HUES64 (cell line): ENCODE results near the gene LPXN.
A peak's percentile ranks its signal among the peaks of the same experiment; 100 is the strongest.

Experiments used
- H3K27ac ChIP-seq: 2 replicates; pipeline ENCODE4 v1.7.0; 2013; ENCODE audit warnings: low read depth, low read length, inconsistent platforms
- H3K27me3 ChIP-seq: 2 replicates; pipeline ENCODE4 v1.6.1; 2013; ENCODE audit warnings: mild to moderate bottlenecking, low read length; ENCODE audit not compliant: insufficient read depth
- H3K36me3 ChIP-seq: 2 replicates; pipeline ENCODE4 v1.6.1; 2013; ENCODE audit warnings: mild to moderate bottlenecking, low read length; ENCODE audit not compliant: insufficient read depth
- H3K4me1 ChIP-seq: 2 replicates; pipeline ENCODE4 v1.6.1; 2013; ENCODE audit warnings: mild to moderate bottlenecking, low read length, moderate library complexity; ENCODE audit not compliant: insufficient read depth
- H3K4me3 ChIP-seq: 2 replicates; pipeline ENCODE4 v1.5.1; 2013; ENCODE audit warnings: mild to moderate bottlenecking, low read length, moderate library complexity
- H3K9ac ChIP-seq: 2 replicates; pipeline ENCODE4 v1.6.1; 2013; ENCODE audit warnings: mild to moderate bottlenecking, low read depth, low read length
- H3K9me3 ChIP-seq: 2 replicates; pipeline ENCODE4 v1.6.1; 2013; ENCODE audit warnings: low read depth, low read length; ENCODE audit not compliant: insufficient read depth
- WGBS: fragments of 150-250, 120-280 bp; methylation state at CpG from one replicate; pipeline ENCODE4 v1.1.7; 2013; ENCODE audit warnings: missing lambda C conversion rate; 5-methylcytosine and 5-hydroxymethylcytosine counted together

Gene LPXN

DNA sequence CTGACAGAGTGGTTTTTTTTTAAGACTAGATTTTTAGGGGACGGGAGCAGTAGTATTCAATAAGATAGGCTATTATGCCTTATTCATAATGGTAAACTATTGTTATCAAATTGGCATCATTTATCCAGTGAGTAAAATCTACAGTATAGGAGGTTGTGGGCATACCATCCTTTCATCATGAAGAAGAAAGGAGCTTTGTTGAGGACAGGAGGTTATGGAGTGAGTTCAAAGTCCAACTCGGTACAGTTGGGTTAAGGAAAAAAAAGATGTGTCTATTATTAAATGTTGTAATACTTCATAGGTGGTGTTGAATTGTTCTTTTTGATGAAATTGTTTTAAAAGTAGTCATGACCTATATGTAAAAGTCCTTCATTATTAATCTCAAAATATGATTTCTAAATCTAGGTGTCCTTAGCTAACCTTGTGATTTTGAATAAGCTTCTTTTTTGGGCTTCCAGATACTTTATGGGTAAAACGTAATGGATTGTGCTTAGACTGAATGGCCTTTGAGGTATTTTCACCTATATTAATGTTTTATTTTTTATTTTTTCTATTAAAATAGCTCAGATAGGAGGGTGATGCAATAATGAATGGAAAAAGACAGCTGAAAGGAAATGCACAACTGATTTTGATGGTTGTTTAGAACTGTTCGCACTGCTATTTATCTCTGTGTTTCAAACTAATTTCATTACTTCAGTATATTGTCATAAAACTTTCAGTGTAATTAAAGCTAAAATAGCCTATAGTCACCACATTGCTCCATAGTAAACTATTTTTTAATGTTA lies 31.5 kb upstream of the LPXN start:
- peaks cover 32% of the 10 kb centered on the region for H3K36me3 ChIP-seq
- WGBS: 90% methylated on average over 4 of the region's 4 CpGs

DNA sequence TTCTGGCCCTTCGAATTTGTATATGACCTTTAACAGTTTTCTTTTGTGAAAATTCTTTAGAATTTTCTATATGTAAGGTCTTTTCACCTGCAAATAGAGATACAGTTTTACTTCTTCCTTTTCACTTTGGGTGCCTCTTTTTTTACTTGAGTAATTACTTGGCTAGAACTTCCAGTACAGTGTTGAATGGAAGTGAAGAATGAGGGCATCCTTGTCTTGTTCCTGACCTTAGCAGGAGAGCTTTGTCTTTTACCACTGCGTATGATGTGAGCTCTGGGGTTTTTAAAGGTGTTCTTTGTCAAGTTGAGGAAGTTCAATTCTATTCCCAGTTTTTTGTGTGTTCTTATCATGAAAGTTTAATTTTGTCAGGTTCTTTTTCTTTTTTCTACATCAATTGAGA lies 24.9 kb upstream of the LPXN start:
- Histone ChIP-seq H3K4me1 (peaks cover 29% of the 10 kb centered on the region), H3K27me3 (no peaks in the 10 kb centered on the region), H3K9ac (no peak overlapping the region), H3K36me3 (no peaks in the 10 kb centered on the region), H3K27ac (no peak overlapping the region), H3K9me3 (no peaks in the 10 kb centered on the region), H3K4me3 (no peak overlapping the region)
- 80% methylated on average over 1 of the region's 2 CpGs for WGBS

More for the DNA sequence above, 31.5 kb upstream of the LPXN start:
- no peak overlapping the region for H3K9ac ChIP-seq
- H3K4me1 ChIP-seq: peaks cover 5% of the 10 kb centered on the region; the same call in 1 of the 2 replicates
- no peaks in the 10 kb centered on the region for H3K9me3 ChIP-seq
- no peak overlapping the region for H3K4me3 ChIP-seq
- H3K27ac ChIP-seq: no peak overlapping the region
- H3K27me3 ChIP-seq: no peaks in the 10 kb centered on the region

DNA sequence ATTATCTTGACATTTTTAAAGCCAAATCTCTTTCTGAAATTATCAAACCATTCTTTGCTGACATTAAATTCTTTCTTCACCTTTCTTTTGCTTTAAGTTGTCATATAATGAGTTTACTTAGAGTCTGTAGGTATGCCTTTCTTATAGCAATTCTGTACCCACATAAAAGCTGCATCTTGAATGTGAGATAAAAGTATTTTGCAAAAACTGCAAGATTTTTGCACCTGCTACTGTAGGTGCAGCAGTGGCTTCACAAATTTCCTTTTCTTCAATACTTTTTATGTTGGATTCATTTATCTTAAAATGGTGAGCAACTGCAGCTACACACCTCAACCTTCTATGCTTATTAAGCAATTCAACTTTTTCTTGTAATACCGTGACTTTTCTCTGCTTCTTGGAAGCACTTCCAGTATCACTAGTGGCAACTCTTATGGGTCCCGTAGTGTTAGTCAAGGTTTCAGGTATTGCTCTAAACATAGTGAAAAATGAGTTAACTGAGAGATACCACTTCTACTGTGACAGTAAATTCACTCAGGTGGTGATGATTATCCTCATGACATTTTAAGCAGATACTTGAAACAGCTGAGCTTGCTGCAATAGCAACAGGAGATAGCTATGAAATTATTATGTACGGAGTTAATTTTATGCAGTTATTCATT lies 22.0 kb upstream of the LPXN start:
- Histone ChIP-seq H3K9ac (no peak overlapping the region), H3K4me3 (no peak overlapping the region), H3K9me3 (no peaks in the 10 kb centered on the region), H3K27ac (no peak overlapping the region), H3K4me1 (peaks cover 24% of the 10 kb centered on the region), H3K27me3 (no peaks in the 10 kb centered on the region), H3K36me3 (peaks cover 6% of the 10 kb centered on the region)
- 98% methylated on average over 3 of the region's 3 CpGs for WGBS

DNA sequence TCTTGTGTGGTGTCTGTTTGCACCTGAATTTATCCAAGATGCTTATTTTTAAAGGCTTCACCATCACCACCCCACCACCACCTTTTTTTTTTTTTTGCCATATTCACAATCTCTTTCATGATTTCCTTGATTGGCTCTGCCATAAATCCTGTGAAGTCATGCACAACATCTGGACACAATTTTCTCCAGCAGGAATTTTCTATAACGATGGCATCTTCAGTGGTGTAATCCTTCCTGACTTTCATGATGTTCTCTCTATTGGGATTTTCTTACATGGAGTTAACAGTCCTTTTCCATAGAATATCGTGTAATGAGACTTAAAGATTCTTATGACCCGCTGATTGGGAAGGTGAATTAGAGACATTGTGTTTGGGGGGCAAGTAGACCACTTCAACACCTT lies 21.0 kb upstream of the LPXN start:
- Histone ChIP-seq H3K9me3 (no peaks in the 10 kb centered on the region), H3K4me1 (peaks cover 26% of the 10 kb centered on the region), H3K36me3 (peaks cover 12% of the 10 kb centered on the region), H3K27me3 (no peaks in the 10 kb centered on the region), H3K4me3 (no peak overlapping the region), H3K27ac (no peak overlapping the region), H3K9ac (no peak overlapping the region)
- WGBS: 94% methylated on average over 3 of the region's 3 CpGs

DNA sequence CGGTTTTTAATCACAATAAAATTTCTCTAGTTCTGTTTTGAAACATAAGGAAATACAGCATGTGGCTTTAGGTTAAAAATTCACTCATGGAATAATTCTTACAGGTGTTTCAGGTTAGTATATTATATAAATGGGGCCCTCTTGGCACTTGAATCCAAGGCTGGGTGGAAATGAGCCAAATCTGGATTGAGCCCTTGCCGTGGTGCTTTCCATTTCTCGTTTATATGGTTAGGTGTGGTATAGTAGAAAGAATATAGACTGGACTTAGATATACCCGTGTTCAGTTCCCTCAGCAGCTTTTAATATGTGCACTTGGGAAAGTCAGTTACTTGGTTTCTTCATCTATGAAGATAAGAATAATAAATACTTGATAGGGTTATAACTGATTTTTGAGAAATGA lies 19.2 kb upstream of the LPXN start:
- no peak overlapping the region for H3K27ac ChIP-seq
- no peaks in the 10 kb centered on the region for H3K27me3 ChIP-seq
- no peaks in the 10 kb centered on the region for H3K9me3 ChIP-seq
- peaks cover 8% of the 10 kb centered on the region for H3K4me1 ChIP-seq
- H3K9ac ChIP-seq: no peak overlapping the region
- no peak overlapping the region for H3K4me3 ChIP-seq
- WGBS: 93% methylated on average over 3 of the region's 4 CpGs
- H3K36me3 ChIP-seq: peaks cover 13% of the 10 kb centered on the region

DNA sequence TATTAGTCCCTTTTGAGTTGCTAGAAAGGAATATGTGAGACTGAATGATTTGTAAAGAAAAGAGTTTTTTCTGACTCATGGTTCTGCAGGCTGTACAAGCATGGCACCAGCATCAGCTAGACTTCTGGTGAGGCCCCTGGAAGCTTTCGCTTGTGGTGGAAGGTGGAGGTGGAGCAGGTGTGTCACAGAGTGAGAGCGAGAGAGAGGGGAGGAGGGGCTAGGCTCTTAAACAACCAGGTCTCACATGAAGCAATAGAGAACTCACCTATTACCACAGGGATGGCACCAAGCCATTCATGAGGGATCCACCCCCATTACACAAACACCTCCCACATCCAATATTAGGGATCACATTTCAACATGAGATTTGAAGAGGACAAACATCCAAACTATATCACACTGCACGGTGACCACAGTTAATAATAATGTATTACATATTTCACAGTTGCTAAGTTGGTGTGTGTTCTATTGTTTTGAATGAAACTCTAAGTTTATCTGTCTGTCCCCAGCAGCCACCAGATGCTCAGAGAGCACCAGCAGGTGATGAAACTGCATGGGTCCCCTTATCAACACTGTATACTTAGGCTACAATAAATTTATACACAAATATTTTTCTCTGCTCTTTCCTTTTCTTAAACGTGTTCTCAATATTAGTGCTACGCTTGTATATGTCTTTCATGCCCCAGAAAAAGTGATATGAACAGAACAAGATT lies 17.3 kb upstream of the LPXN start:
- H3K4me1 ChIP-seq: 0 out of 2 replicates have a peak, but pooled peaks cover 2% of the 10 kb centered on the region
- no peak overlapping the region for H3K4me3 ChIP-seq
- H3K27ac ChIP-seq: no peak overlapping the region
- H3K9ac ChIP-seq: no peak overlapping the region
- H3K36me3 ChIP-seq: peaks cover 16% of the 10 kb centered on the region
- 88% methylated on average over 3 of the region's 5 CpGs for WGBS
- H3K27me3 ChIP-seq: no peaks in the 10 kb centered on the region
- H3K9me3 ChIP-seq: no peaks in the 10 kb centered on the region

DNA sequence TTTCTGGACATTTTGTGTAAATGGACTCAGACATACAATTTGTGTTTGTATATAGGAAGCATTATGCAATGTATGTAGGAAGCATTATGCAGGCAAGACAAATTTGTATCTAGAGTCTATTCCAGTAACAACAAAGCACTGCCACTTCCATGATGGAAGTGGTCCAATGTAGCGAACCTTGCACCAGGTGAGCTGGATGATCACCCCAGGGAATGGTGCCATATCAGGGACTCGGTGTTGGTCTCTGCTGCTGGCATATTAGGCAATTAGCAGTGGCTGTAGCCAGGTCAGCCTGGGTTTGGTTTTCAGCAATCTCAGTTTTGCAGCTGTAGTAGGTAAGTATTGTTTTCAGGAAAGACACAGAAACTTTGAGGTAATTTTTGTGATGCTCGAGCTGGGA lies 16.0 kb upstream of the LPXN start:
- H3K9me3 ChIP-seq: no peaks in the 10 kb centered on the region
- 0 out of 2 replicates have a peak, but pooled peaks cover 2% of the 10 kb centered on the region for H3K4me1 ChIP-seq
- H3K27ac ChIP-seq: no peak overlapping the region
- peaks cover 29% of the 10 kb centered on the region for H3K36me3 ChIP-seq
- H3K27me3 ChIP-seq: no peaks in the 10 kb centered on the region
- 96% methylated on average over 3 of the region's 3 CpGs for WGBS
- no peak overlapping the region for H3K4me3 ChIP-seq
- H3K9ac ChIP-seq: no peak overlapping the region

DNA sequence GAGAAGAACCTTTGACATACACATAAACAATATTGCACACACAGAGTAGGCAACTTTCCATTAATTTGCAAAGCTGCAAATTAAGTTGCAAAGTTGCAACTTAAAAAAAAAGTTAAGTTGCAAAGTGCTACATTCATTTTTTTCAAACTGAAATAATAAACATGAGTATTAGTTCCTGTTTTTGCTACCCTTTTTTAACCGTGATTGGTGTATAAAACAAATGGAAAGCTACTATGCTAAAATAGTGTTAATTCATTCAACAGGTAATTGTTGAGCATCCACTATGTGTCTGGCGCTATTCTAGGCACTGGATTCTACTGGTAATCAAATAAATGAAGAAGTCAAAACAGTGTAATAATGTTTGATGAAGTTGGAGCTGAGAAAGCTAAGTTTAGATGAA lies 11.3 kb upstream of the LPXN start:
- H3K36me3 ChIP-seq: peaks cover 43% of the 10 kb centered on the region
- H3K27me3 ChIP-seq: no peaks in the 10 kb centered on the region
- no peak overlapping the region for H3K4me3 ChIP-seq
- no peaks in the 10 kb centered on the region for H3K9me3 ChIP-seq
- 95% methylated on average over 2 of the region's 2 CpGs for WGBS
- H3K4me1 ChIP-seq: no peaks in the 10 kb centered on the region
- no peak overlapping the region for H3K9ac ChIP-seq
- no peak overlapping the region for H3K27ac ChIP-seq

DNA sequence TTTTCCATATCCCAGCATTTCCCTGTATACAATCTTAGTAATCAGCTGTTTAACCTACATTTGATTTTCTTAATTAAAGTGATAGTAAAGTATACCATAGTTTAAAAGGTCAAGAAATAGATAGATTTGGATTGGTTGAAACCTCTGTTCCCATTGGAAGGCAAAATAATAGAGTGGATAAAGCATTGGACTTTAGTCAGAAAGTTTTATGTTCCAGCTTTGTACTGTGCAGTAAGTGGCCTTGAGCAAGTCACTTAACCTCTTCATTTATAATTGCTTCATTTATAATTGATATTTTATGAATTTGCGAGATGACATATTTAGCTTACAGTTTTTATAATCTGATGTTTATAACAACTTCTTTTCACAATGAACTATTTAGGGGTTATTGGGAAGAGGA lies 6.8 kb upstream of the LPXN start:
- Histone ChIP-seq H3K4me3 (no peak overlapping the region), H3K27ac (no peak overlapping the region), H3K9ac (no peak overlapping the region), H3K36me3 (peaks cover 39% of the 10 kb centered on the region), H3K4me1 (peaks cover 8% of the 10 kb centered on the region), H3K27me3 (no peaks in the 10 kb centered on the region), H3K9me3 (no peaks in the 10 kb centered on the region)
- no CpG with 5 or more reads among the region's 1 CpG for WGBS

DNA sequence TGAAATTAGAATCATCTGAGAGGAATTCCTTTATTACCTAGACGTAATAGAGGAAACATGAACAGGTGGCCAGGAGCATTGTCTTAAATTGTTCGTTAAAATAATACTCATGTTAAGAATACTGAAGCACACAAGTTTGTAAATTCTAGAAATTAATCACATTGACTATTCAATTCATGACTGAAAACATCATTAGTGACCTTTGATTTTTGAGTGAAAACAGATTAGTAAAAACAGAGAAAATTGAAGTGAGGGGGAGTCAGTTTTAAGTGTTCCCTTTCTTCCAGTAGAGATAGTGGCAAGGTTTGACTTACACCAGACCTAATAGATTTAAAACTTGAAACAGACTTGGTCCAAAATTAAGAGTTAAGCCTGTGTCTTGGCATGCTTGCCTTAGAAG lies 4.7 kb upstream of the LPXN start:
- peaks cover 18% of the 10 kb centered on the region for H3K36me3 ChIP-seq
- peak overlapping the region; percentile 98 for H3K9ac ChIP-seq
- H3K27me3 ChIP-seq: no peaks in the 10 kb centered on the region
- 0 out of 2 replicates have a peak overlapping the region, but pooled peaks have one; percentile 99 for H3K27ac ChIP-seq
- peak overlapping the region; percentile 94 for H3K4me3 ChIP-seq
- no peaks in the 10 kb centered on the region for H3K9me3 ChIP-seq
- WGBS: no CpG with 5 or more reads among the region's 2 CpGs
- peaks cover 17% of the 10 kb centered on the region for H3K4me1 ChIP-seq
